CD14-positive monocyte (primary cell): ENCODE data around the gene PHACTR3. TPM values are rescaled to one million over a fixed set of nuclear protein-coding genes. Genes with fewer than 3 reads are reported as not detected.

Experiments used
- DNase-seq, 3 donors: peaks; one replicate each; pipeline ENCODE4 v3.0.0-alpha.2; 2011 to 2022
- H2AFZ ChIP-seq: 2 replicates; pipeline ENCODE4 v1.6.0; 2012; ENCODE audit warnings: mild to moderate bottlenecking, low read depth, low read length, inconsistent platforms; ENCODE audit not compliant: insufficient read depth, poor library complexity, severe bottlenecking
- H3K27ac ChIP-seq, 2 donors: 1 replicate in 1 of 2; 2 replicates in 1 of 2; pipeline ENCODE4 v1.5.1; 2012 to 2013; ENCODE audit warnings: low read length in 2 of 2, control low read depth in 1 of 2, inconsistent platforms in 1 of 2, low read depth in 1 of 2, mild to moderate bottlenecking in 1 of 2
- H3K27me3 ChIP-seq, 2 donors: one replicate each; pipeline versions ENCODE4 v1.6.0 to v1.6.1; 2011 to 2013; ENCODE audit warnings: low read length in 2 of 2; ENCODE audit not compliant: control insufficient read depth in 2 of 2, insufficient read depth in 2 of 2
- H3K36me3 ChIP-seq, 2 donors: replicated peaks in 1 of 2; 1 replicate in 1 of 2; 2 replicates in 1 of 2; pipeline versions ENCODE4 v1.5.1 to v1.6.1; 2012 to 2013; ENCODE audit warnings: low read length in 2 of 2, control low read depth in 1 of 2, inconsistent platforms in 1 of 2, mild to moderate bottlenecking in 1 of 2; ENCODE audit not compliant: insufficient read depth in 2 of 2, control insufficient read depth in 1 of 2
- H3K4me1 ChIP-seq, 2 donors: 1 replicate in 1 of 2; 2 replicates in 1 of 2; pipeline versions ENCODE4 v1.5.1 to v1.6.1; 2012 to 2013; ENCODE audit warnings: low read length in 2 of 2, control low read depth in 1 of 2, inconsistent platforms in 1 of 2, mild to moderate bottlenecking in 1 of 2, moderate library complexity in 1 of 2; ENCODE audit not compliant: insufficient read depth in 2 of 2, control insufficient read depth in 1 of 2
- H3K4me2 ChIP-seq: replicated peaks from 2 replicates; pipeline ENCODE3; 2012; ENCODE audit warnings: low read length, moderate library complexity, mild to moderate bottlenecking; ENCODE audit not compliant: poor library complexity, severe bottlenecking; ENCODE audit errors: extremely low read depth
- H3K4me3 ChIP-seq, 3 experiments: fragments of 200-600 bp in 1 of 3; sonication (generic) in 1 of 3; replicated peaks in 1 of 3; 1 replicate in 2 of 3; 2 replicates in 1 of 3; pipeline ENCODE4 v1.5.1; 2011 to 2013; ENCODE audit warnings: low read length in 3 of 3, mild to moderate bottlenecking in 3 of 3, control low read depth in 2 of 3, low read depth in 2 of 3, inconsistent platforms in 1 of 3, moderate library complexity in 1 of 3
- H3K79me2 ChIP-seq: 2 replicates; pipeline ENCODE4 v1.6.0; 2012; ENCODE audit warnings: mild to moderate bottlenecking, control low read depth, inconsistent platforms, low read length, moderate library complexity; ENCODE audit not compliant: insufficient read depth
- H3K9ac ChIP-seq: 2 replicates; pipeline ENCODE4 v1.6.0; 2017; ENCODE audit warnings: low read length, mild to moderate bottlenecking; ENCODE audit not compliant: insufficient read depth, poor library complexity, severe bottlenecking
- H3K9me3 ChIP-seq, 2 donors: replicated peaks in 1 of 2; 1 replicate in 1 of 2; 2 replicates in 1 of 2; pipeline versions ENCODE4 v1.5.1 to v1.6.1; 2012 to 2013; ENCODE audit warnings: low read length in 2 of 2, control low read depth in 1 of 2; ENCODE audit not compliant: control insufficient read depth in 1 of 2, insufficient read depth in 1 of 2
- H4K20me1 ChIP-seq: 2 replicates; pipeline ENCODE4 v1.6.0; 2012; ENCODE audit warnings: mild to moderate bottlenecking, low read length, control low read depth, moderate library complexity; ENCODE audit not compliant: insufficient read depth
- H3K27ac Mint-ChIP-seq, 7 donors: one replicate each; pipeline ENCODE4 v1.8.0; 2020; ENCODE audit warnings: mild to moderate bottlenecking in 7 of 7, mixed read lengths in 7 of 7, moderate library complexity in 6 of 7, inconsistent platforms in 2 of 7
- H3K27me3 Mint-ChIP-seq, 3 donors: one replicate each; pipeline ENCODE4 v1.8.0; 2021 to 2022; ENCODE audit warnings: low read depth in 3 of 3, mild to moderate bottlenecking in 3 of 3, mixed read lengths in 3 of 3, moderate library complexity in 3 of 3, inconsistent platforms in 1 of 3
- H3K36me3 Mint-ChIP-seq, 2 donors: one replicate each; pipeline ENCODE4 v1.8.0; 2020; ENCODE audit warnings: mixed read lengths in 2 of 2, inconsistent platforms in 1 of 2, mild to moderate bottlenecking in 1 of 2
- H3K4me1 Mint-ChIP-seq: one replicate; pipeline ENCODE4 v1.8.0; 2020; ENCODE audit warnings: mild to moderate bottlenecking, mixed read lengths
- H3K4me3 Mint-ChIP-seq, 2 donors: one replicate each; pipeline ENCODE4 v1.8.0; 2020; ENCODE audit warnings: mild to moderate bottlenecking in 2 of 2, mixed read lengths in 2 of 2, moderate library complexity in 1 of 2
- H3K9me3 Mint-ChIP-seq, 7 donors: one replicate each; pipeline ENCODE4 v1.8.0; 2020 to 2022; ENCODE audit warnings: mixed read lengths in 7 of 7, mild to moderate bottlenecking in 6 of 7, moderate library complexity in 6 of 7, inconsistent platforms in 2 of 7
- WGBS: methylation state at CpG from one replicate; pipeline ENCODE4 v1.1.5; 2013; ENCODE audit warnings: missing lambda C conversion rate; ENCODE audit not compliant: insufficient coverage; 5-methylcytosine and 5-hydroxymethylcytosine counted together
- intact Hi-C, 2 donors: fragments of 100-400 bp; cut with micrococcal nuclease; formaldehyde crosslinking; loops; one replicate each; pipeline versions ENCODE4 v1.15.0 to v1.15.1; 2023
- polyA plus RNA-seq, 3 donors: library from polyadenylated mRNA; depleted of rRNA in 1 of 3; unstranded in 2 of 3; stranded (reverse) in 1 of 3; fragments of 300-500 nt in 2 of 3; fragments of >200 nt in 1 of 3; fragmentation: Illumina TruSeq in 2 of 3; gene quantifications; 1 replicate in 2 of 3; 2 replicates in 1 of 3; pipeline ENCODE4 v1.2.3, GENCODE V29; 2012 to 2021
- TF ChIP-seq, protein P1 (sequence below): fragments of 200-600 bp; IDR thresholded peaks from one replicate; pipeline ENCODE4 v1.8.0; 2022; ENCODE audit warnings: antibody characterized with exemption, mild to moderate bottlenecking

The PHACTR3 gene
- polyA plus RNA-seq, 3 donors = 0.11 to 0.17 TPM; not detected in 1

- Histone ChIP-seq H3K36me3 (no peaks in the 10 kb centered on the region), H4K20me1 (no peaks in the 10 kb centered on the region), H3K79me2 (no peaks in the 10 kb centered on the region), H3K27me3 (no peaks in the 10 kb centered on the region), H3K9me3 (no peaks in the 10 kb centered on the region), H3K4me3 (no peak overlapping the region), H3K27ac (no peak overlapping the region), H3K9ac (no peak overlapping the region), H3K4me1 (no peaks in the 10 kb centered on the region), H3K4me2 (no peak overlapping the region), H2AFZ (no peak overlapping the region)
- Mint-ChIP-seq H3K27me3 (peaks cover 6 to 10% (median 10%) of the 10 kb centered on the region in 3 donors), H3K36me3 (no peaks in the 10 kb centered on the region), H3K4me1 (no peaks in the 10 kb centered on the region), H3K27ac (no peak overlapping the region), H3K9me3 (peaks cover 0 to 2% (median 0%) of the 10 kb centered on the region in 7 donors), H3K4me3 (no peak overlapping the region)
- intact Hi-C loops = no loop called here
- WGBS = 78% methylated on average over 8 of the region's 8 CpGs
- DNase-seq = no peak
- TF ChIP-seq, protein P1, sequence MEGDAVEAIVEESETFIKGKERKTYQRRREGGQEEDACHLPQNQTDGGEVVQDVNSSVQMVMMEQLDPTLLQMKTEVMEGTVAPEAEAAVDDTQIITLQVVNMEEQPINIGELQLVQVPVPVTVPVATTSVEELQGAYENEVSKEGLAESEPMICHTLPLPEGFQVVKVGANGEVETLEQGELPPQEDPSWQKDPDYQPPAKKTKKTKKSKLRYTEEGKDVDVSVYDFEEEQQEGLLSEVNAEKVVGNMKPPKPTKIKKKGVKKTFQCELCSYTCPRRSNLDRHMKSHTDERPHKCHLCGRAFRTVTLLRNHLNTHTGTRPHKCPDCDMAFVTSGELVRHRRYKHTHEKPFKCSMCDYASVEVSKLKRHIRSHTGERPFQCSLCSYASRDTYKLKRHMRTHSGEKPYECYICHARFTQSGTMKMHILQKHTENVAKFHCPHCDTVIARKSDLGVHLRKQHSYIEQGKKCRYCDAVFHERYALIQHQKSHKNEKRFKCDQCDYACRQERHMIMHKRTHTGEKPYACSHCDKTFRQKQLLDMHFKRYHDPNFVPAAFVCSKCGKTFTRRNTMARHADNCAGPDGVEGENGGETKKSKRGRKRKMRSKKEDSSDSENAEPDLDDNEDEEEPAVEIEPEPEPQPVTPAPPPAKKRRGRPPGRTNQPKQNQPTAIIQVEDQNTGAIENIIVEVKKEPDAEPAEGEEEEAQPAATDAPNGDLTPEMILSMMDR = no peak
These were observed 171.8 kb downstream of the PHACTR3 start for GRCh38 chr20:59776059-59776603.

DNA sequence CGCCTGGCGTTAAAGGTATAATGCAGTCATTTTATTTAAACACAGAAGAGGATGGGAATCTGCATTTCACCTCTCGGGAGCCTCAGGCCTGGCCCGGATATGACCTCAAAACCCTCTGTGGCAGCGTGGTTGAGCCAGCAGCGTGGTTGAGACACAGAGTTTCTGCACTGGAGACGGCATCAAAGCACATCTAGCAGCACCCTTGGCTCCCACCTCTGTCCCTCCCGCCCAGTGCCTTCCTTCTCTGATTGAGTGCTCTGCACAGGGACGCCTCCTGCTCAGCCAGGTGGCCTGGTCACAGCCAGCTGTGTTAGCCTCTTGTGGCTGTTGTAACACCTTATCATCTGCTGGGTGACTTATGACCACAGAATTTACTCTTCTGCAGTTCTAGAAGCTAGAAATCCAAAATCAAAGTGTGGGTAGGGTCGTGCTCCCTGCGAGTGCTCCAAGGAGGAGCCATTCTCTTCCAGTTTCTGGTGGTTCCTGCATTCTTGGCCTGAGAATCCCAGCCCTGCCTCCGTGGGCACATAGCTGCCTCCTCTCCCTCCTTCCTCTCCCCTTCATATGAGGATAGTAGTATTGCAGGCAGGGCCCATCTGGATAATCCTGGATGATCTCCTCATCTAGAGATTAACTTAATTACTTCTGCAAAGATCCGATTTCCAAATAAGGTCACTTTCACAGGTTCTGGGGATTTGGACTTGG lies 172.4 kb downstream of the PHACTR3 start:
- H3K4me2 ChIP-seq = no peak overlapping the region
- no peaks in the 10 kb centered on the region for H4K20me1 ChIP-seq
- H3K27ac Mint-ChIP-seq = peak overlapping the region in 1 of 7 donors; percentile 66
- intact Hi-C loops = no loop called here
- 80% methylated on average over 10 of the region's 13 CpGs for WGBS
- H3K79me2 ChIP-seq = no peaks in the 10 kb centered on the region
- H3K27ac ChIP-seq = no peak overlapping the region
- H3K4me3 ChIP-seq = no peak overlapping the region
- H3K4me3 Mint-ChIP-seq = no peak overlapping the region
- H3K36me3 Mint-ChIP-seq = no peaks in the 10 kb centered on the region
- H3K27me3 Mint-ChIP-seq = peaks cover 6 to 10% (median 8%) of the 10 kb centered on the region in 3 donors
- peaks cover 0 to 2% (median 0%) of the 10 kb centered on the region in 7 donors for H3K9me3 Mint-ChIP-seq
- no peaks in the 10 kb centered on the region for H3K9me3 ChIP-seq
- H2AFZ ChIP-seq = no peak overlapping the region
- H3K4me1 Mint-ChIP-seq = no peaks in the 10 kb centered on the region
- DNase-seq = no peak
- H3K9ac ChIP-seq = no peak overlapping the region
- TF ChIP-seq, protein P1 = no peak
- no peaks in the 10 kb centered on the region for H3K27me3 ChIP-seq
- no peaks in the 10 kb centered on the region for H3K36me3 ChIP-seq
- no peaks in the 10 kb centered on the region for H3K4me1 ChIP-seq
